Heart left ventricle (tissue), 16 donors: ENCODE measurements around the gene KLHL29. TPM values are rescaled to one million over a fixed set of nuclear protein-coding genes. Genes with fewer than 3 reads are reported as not detected.

Source experiments
- ATAC-seq, 4 donors: fragments of 200-7000 bp; cut with Tn5 transposase; one replicate each; pipeline ENCODE4 v1.9.1; 2020 to 2022; ENCODE audit warnings: moderate library complexity in 4 of 4, mild to moderate bottlenecking in 3 of 4, moderate number of reproducible peaks in 1 of 4
- DNase-seq, 5 donors: peaks; one replicate each; pipeline ENCODE4 v3.0.0-alpha.2; 2020
- H3K27ac ChIP-seq, 12 donors: fragments of 200-600 bp; sonication (generic) in 4 of 12; one replicate each; pipeline versions ENCODE4 v1.5.0 to v1.8.0; 2016 to 2022; ENCODE audit warnings: mild to moderate bottlenecking in 2 of 12
- H3K27me3 ChIP-seq, 9 donors: fragments of 200-600 bp; sonication (generic) in 2 of 9; one replicate each; pipeline versions ENCODE4 v1.5.1 to v1.8.0; 2016 to 2022; ENCODE audit warnings: mild to moderate bottlenecking in 3 of 9
- H3K36me3 ChIP-seq, 9 donors: fragments of 200-600 bp; sonication (generic) in 2 of 9; one replicate each; pipeline versions ENCODE4 v1.5.0 to v1.8.0; 2018 to 2022; ENCODE audit warnings: mild to moderate bottlenecking in 2 of 9
- H3K4me1 ChIP-seq, 12 donors: fragments of 200-600 bp; sonication (generic) in 4 of 12; one replicate each; pipeline versions ENCODE4 v1.5.0 to v1.8.0; 2016 to 2022; ENCODE audit warnings: mild to moderate bottlenecking in 3 of 12
- H3K4me3 ChIP-seq, 12 donors: fragments of 200-600 bp; sonication (generic) in 4 of 12; one replicate each; pipeline versions ENCODE4 v1.5.0 to v1.8.0; 2017 to 2022; ENCODE audit warnings: mild to moderate bottlenecking in 9 of 12, moderate library complexity in 4 of 12
- H3K9me3 ChIP-seq, 12 donors: fragments of 200-600 bp; sonication (generic) in 4 of 12; one replicate each; pipeline versions ENCODE4 v1.5.0 to v1.8.0; 2016 to 2022; ENCODE audit warnings: mild to moderate bottlenecking in 1 of 12
- POLR2A ChIP-seq, 2 donors: fragments of 450-650 bp; IDR thresholded peaks; one replicate each; pipeline ENCODE4 v1.6.1; 2017; ENCODE audit warnings: antibody characterized with exemption in 2 of 2, mild to moderate bottlenecking in 2 of 2, moderate library complexity in 2 of 2
- WGBS, 4 donors: extraction: QIAGEN DNeasy Blood & Tissue Kit in 2 of 4; methylation state at CpG; one replicate each; pipeline versions ENCODE4 v1.1.5 to v1.1.7; 2013 to 2018; 5-methylcytosine and 5-hydroxymethylcytosine counted together
- intact Hi-C, 10 donors: fragments of 100-400 bp; cut with DNase I; formaldehyde crosslinking; loops; one replicate each; pipeline versions ENCODE4 v1.11.1 to v1.14.2; 2022
- polyA plus RNA-seq, 2 donors: library from polyadenylated mRNA; stranded (reverse); fragments of 200-250 nt; gene quantifications; one replicate each; pipeline ENCODE4 v1.2.3, GENCODE V29; 2013
- total RNA-seq, 9 donors: library from RNA; depleted of rRNA in 2 of 9; stranded (reverse); fragments of >200 nt in 2 of 9; fragmentation: NEBNext Ultra II Directional in 3 of 9; extraction: Animal tissue kit (Norgen Biotek cat#: 25700) in 3 of 9; gene quantifications; one replicate each; pipeline versions ENCODE4 v1.1.0 to v1.2.4, GENCODE V29; 2016 to 2023
- TF ChIP-seq, protein P1 (sequence below), 12 donors: fragments of 200-600 bp; sonication (generic) in 4 of 12; IDR thresholded peaks; one replicate each; pipeline versions ENCODE4 v1.5.0 to v1.8.0; 2018 to 2022; ENCODE audit warnings: antibody characterized with exemption in 12 of 12, mild to moderate bottlenecking in 5 of 12
- donor health status: ischemic (EF 13 %, LVEDD 7.1; RV severe dilation, severe dysfunction).
- donor health status: healthy with polysubstance abuse.
- donor health status: DM: no; HTN: yes; CAD: no.
- donor health status: DM: no; HTN: no; CAD: no.
- donor health status: ischemic (EF 25% LVEDD 6.9; RV normal size, moderate dysfunction).
- donor health status: ischemic (EF 25% LVEDD 5.7; RV mildly dilated, moderate dysfunction).
- donor health status: healthy.
- donor health status: DM: yes; HTN: yes; CAD: no.
- donor health status: ischemic (EF 35%, LVEDD 5.7; RV mildly dilated, moderate dysfunction).
- donor health status: nonischemic (EF 11% LVEDD 7.7; RV severe dilation, severe dysfunction).
- donor health status: DM: yes; HTN: yes; CAD: no.
- donor health status: PGD.
- donor health status: ischemic (EF 29% LVEDD 5.4; RV normal size, mild dysfunction).
- donor health status: nonischemic (EF 23%, LVEDD 6.1; RV moderate dilation, normal function).

KLHL29 gene
- total and polyA plus RNA-seq, 11 donors = 0.74 to 2.7 (median 1.1) TPM

DNA sequence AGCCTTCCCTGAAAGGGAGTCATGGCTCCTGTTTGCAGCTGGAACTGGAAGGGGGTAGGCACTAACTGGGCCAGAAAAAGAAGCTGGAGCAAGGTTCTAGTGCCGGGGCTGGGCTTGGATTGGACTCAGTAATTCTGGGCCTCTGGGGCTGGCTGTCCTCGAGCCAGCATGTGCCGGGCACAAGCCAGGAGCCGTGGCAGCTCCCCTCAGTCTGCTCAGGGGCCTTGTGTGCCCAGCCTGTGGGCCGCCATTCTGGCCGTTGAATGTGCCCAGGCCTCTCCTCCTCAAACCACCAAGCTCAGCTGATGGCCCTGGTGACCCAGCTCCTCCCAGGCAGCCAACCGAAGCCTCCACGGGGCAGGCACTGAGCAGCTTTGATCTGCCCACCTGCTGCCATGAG, 119.6 kb downstream of the KLHL29 start:
- Histone ChIP-seq H3K36me3 (no peaks in the 10 kb centered on the region), H3K27ac (peak overlapping the region in 1 of 12 donors; percentile 3), H3K4me3 (no peak overlapping the region), H3K4me1 (peaks cover 0 to 67% (median 21%) of the 10 kb centered on the region in 12 donors), H3K27me3 (no peaks in the 10 kb centered on the region), H3K9me3 (no peaks in the 10 kb centered on the region)
- intact Hi-C loops = loop anchor here in 1 of 10 donors (10.0 kb wide), 1 partner anchor 60 kb away; no protein-coding TSS in a partner anchor
- no peak for ATAC-seq
- WGBS, 4 donors = 82 to 95% (median 91%) methylated on average over 8 of the region's 8 CpGs
- DNase-seq = peak in 1 of 5 donors; percentile 14
- TF ChIP-seq POLR2A (IDR thresholded peaks at IDR 0.05) = no peak
- TF ChIP-seq, protein P1, sequence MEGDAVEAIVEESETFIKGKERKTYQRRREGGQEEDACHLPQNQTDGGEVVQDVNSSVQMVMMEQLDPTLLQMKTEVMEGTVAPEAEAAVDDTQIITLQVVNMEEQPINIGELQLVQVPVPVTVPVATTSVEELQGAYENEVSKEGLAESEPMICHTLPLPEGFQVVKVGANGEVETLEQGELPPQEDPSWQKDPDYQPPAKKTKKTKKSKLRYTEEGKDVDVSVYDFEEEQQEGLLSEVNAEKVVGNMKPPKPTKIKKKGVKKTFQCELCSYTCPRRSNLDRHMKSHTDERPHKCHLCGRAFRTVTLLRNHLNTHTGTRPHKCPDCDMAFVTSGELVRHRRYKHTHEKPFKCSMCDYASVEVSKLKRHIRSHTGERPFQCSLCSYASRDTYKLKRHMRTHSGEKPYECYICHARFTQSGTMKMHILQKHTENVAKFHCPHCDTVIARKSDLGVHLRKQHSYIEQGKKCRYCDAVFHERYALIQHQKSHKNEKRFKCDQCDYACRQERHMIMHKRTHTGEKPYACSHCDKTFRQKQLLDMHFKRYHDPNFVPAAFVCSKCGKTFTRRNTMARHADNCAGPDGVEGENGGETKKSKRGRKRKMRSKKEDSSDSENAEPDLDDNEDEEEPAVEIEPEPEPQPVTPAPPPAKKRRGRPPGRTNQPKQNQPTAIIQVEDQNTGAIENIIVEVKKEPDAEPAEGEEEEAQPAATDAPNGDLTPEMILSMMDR (IDR thresholded peaks at IDR 0.05) = no peak

DNA sequence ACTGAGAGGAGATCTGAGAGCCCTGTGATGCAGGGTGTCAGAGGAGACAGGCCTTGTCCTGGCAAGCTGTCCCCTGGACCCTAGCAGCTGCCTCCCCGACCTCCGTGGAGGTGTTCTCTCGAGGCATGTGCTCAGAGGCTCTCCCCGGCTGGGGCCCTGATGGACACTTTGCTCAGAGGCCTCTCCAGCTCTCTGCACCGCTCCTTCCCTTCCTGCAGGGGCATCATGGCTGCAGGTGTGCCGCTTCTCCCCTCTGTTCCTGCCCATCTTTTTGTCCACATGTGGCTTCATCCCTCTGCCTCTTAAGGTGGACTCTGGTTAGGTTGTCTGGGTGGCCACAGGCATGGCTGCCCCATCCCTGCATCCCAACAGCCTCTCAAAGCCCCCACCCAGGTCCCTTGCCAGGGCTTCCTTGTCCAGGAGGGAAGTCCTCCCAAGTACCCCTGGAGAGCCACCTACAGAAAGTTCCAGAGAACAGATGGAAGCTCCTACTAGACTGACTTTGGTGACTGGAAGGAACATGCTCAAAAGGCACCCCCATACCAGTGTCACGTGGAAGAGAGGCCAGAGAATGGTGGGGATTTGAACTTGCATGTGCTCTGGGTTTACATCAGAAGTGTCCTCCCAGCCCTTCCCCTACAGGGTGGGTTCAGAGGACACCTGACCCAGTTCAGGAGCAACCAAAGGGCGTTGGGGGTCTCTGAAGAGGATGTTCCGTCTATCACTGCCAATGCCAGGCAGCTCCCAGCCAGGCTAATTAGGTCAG, 120.4 kb downstream of the KLHL29 start:
- Histone ChIP-seq H3K27me3 (no peaks in the 10 kb centered on the region), H3K27ac (peak overlapping the region in 1 of 12 donors; percentile 3), H3K4me3 (no peak overlapping the region), H3K9me3 (no peaks in the 10 kb centered on the region), H3K36me3 (no peaks in the 10 kb centered on the region), H3K4me1 (peaks cover 0 to 68% (median 22%) of the 10 kb centered on the region in 12 donors)
- intact Hi-C loops = loop anchor here in 1 of 10 donors (10.0 kb wide), 1 partner anchor 59 kb away; no protein-coding TSS in a partner anchor
- ATAC-seq (no peak), DNase-seq (peak in 1 of 5 donors; percentile 20)
- no peak for TF ChIP-seq POLR2A (IDR thresholded peaks at IDR 0.05)
- TF ChIP-seq, protein P1 (IDR thresholded peaks at IDR 0.05) = no peak
- 92 to 95% (median 94%) methylated on average over 9 of the region's 9 CpGs for WGBS, 4 donors

DNA sequence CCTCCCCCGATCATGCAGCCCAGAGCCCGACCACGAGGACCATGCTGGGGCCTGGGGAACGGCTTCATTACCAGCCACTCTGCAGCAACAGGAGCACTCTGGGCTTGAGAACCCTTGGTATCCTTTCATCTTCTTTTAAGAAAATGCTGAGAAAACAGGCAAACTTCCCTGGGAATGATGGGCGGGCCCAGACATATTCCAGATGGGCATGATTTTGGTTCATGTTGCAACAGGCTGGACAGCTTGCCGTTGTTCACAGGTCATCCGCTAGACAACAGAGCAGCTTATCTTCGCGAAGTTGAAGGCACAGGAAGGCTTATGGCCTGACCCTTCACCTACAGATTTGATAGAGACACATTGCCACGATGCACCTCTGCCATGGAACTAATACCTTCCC, 121.0 kb downstream of the KLHL29 start:
- 85 to 89% (median 86%) methylated on average over 10 of the region's 10 CpGs for WGBS, 4 donors

More for the DNA sequence above, 121.0 kb downstream of the KLHL29 start:
- Histone ChIP-seq H3K27me3 (no peaks in the 10 kb centered on the region), H3K9me3 (no peaks in the 10 kb centered on the region), H3K4me3 (no peak overlapping the region), H3K27ac (peak overlapping the region in 1 of 12 donors; percentile 25), H3K4me1 (peaks cover 0 to 68% (median 22%) of the 10 kb centered on the region in 12 donors), H3K36me3 (no peaks in the 10 kb centered on the region)
- intact Hi-C loops = loop anchor here in 1 of 10 donors (10.0 kb wide), 1 partner anchor 59 kb away; no protein-coding TSS in a partner anchor
- TF ChIP-seq, protein P1 (IDR thresholded peaks at IDR 0.05) = no peak
- TF ChIP-seq POLR2A (IDR thresholded peaks at IDR 0.05) = no peak
- ATAC-seq (peak in 2 of 4 donors; percentile 25 to 32), DNase-seq (no peak)
